ENCODE measurements around the gene SPCS3. TPM values are rescaled to one million over a fixed set of nuclear protein-coding genes. Genes with fewer than 3 reads are reported as not detected.
A peak's percentile ranks its signal among the peaks of the same experiment; 100 is the strongest.

The SPCS3 gene
- total and polyA plus RNA-seq, 2 of the 13 experiments (the other 11 are each of a cell fraction or from before 2014, with no cell fraction given), result 26.3 to 57.0 TPM

GRCh38 chr4:176320976-176321361 lies 1.2 kb downstream of the SPCS3 start:
- peaks cover 54% of the 10 kb centered on the region for H3K79me2 ChIP-seq (ENCODE audit: insufficient read depth, low read length)
- intact Hi-C loops (cut with micrococcal nuclease; ENCODE audit: unreplicated experiment), result loop anchor here (5.0 kb wide), 1 partner anchor 124 kb away; the partner anchor contains the start of gene SPATA4
- BruUV-seq (replicated peaks), result TSS peak; percentile 51

More at GRCh38 chr4:176320976-176321361, 1.2 kb downstream of the SPCS3 start:
- FAIRE-seq (no peak), DNase-seq (ENCODE audit: low spot score) (no peak), ATAC-seq (no peak)
- H3K4me1 ChIP-seq (ENCODE audit: insufficient read depth, low read length), result peaks cover 34% of the 10 kb centered on the region
- CTCF ChIA-PET (ENCODE audit: low intra/inter-chr PET ratio, low total read pairs), result no interaction called here
- peak overlapping the region; percentile 89 for H3K27ac ChIP-seq (ENCODE audit: extremely low read length, insufficient read depth, low read length)
- H3K36me3 ChIP-seq (replicated peaks in 1 of 2; ENCODE audit: control insufficient read depth in 1 of 2, insufficient read depth in 2 of 2, low read length in 2 of 2), result no peaks in the 10 kb centered on the region
- H3K4me3 ChIP-seq (replicated peaks in 1 of 3; ENCODE audit: insufficient read depth in 1 of 3, low read depth in 2 of 3, low read length in 3 of 3), result peak overlapping the region; percentile 85 to 98 (median 96)
- H2AFZ ChIP-seq (ENCODE audit: low read length), result peak overlapping the region; percentile 56
- H3K9ac ChIP-seq (ENCODE audit: insufficient read depth, low read depth, low read length), result peak overlapping the region; percentile 90
- WGBS (ENCODE audit: low lambda C conversion rate), result 0% methylated on average over 6 of the region's 6 CpGs
- H3K27me3 ChIP-seq (ENCODE audit: control insufficient read depth in 1 of 2, insufficient read depth in 2 of 2, low read length in 2 of 2), result no peaks in the 10 kb centered on the region; a peak in 1 of 5 replicates
- POLR2A ChIA-PET, result no interaction called here
- in situ Hi-C loops (cut with HindIII; ENCODE audit: extremely low pct_ligation_motif_present, low pct_unique_long_range_greater_than_20kb), result no loop called here
- H3K9me3 ChIP-seq (ENCODE audit: low read length), result no peaks in the 10 kb centered on the region
- H4K20me1 ChIP-seq (ENCODE audit: insufficient read depth, low read length), result 0 out of 2 replicates have a peak, but pooled peaks cover 2% of the 10 kb centered on the region
- H3K4me2 ChIP-seq (ENCODE audit: low read depth, low read length), result peak overlapping the region; percentile 90
- TF ChIP-seq ZFAT (CRISPR knock-in tag; conservative IDR thresholded peaks at IDR 0.05), result no peak
- no peak for TF ChIP-seq LCORL (IDR thresholded peaks at IDR 0.05)
- TF ChIP-seq LCORL (CRISPR knock-in tag; IDR thresholded peaks at IDR 0.05), result no peak
- TF ChIP-seq RFX5 (IDR thresholded peaks at IDR 0.05; ENCODE audit: low read depth, low read length), result no peak
- TF ChIP-seq TEF (CRISPR knock-in tag; IDR thresholded peaks at IDR 0.05), result no peak
- TF ChIP-seq SIN3B (IDR thresholded peaks at IDR 0.05; ENCODE audit: low read length), result no peak
- no peak for TF ChIP-seq MIXL1 (CRISPR knock-in tag; IDR thresholded peaks at IDR 0.05)
- no peak for TF ChIP-seq KAT7 (CRISPR knock-in tag; IDR thresholded peaks at IDR 0.05; ENCODE audit: borderline replicate concordance)
- no peak for TF ChIP-seq ZNF678 (CRISPR knock-in tag; IDR thresholded peaks at IDR 0.05)
- TF ChIP-seq BATF2 (CRISPR knock-in tag; IDR thresholded peaks at IDR 0.05), result no peak
- TF ChIP-seq GTF2F1 (IDR thresholded peaks at IDR 0.05; ENCODE audit: low read length), result no peak
- TF ChIP-seq AKAP8 (CRISPR knock-in tag; IDR thresholded peaks at IDR 0.05), result no peak
- TF ChIP-seq RFX1 (IDR thresholded peaks at IDR 0.05), result no peak
- no peak for TF ChIP-seq TAF15 (IDR thresholded peaks at IDR 0.05; ENCODE audit: low read depth, low read length, poor library complexity, severe bottlenecking)
- no peak for TF ChIP-seq ZFP41 (CRISPR knock-in tag; IDR thresholded peaks at IDR 0.05; ENCODE audit: borderline replicate concordance)
- no peak for TF ChIP-seq HNRNPUL1 (IDR thresholded peaks at IDR 0.05; ENCODE audit: low read depth, low read length)

Measured in HepG2 (cell line).